ENCODE data around the gene DLGAP3.
A peak's percentile ranks its signal among the peaks of the same experiment; 100 is the strongest.

Gene DLGAP3

GRCh38 chr1:34900775-34901502 lies 28.5 kb downstream of the DLGAP3 start:
- no peaks in the 10 kb centered on the region for H3K36me3 Mint-ChIP-seq
- H3K4me3 Mint-ChIP-seq: no peak overlapping the region
- DNase-seq (ENCODE audit: low spot score in 2 of 2) (no peak), ATAC-seq (no peak)
- H3K9me3 Mint-ChIP-seq: no peaks in the 10 kb centered on the region
- H3K27ac Mint-ChIP-seq: no peak overlapping the region
- H3K4me1 Mint-ChIP-seq: no peaks in the 10 kb centered on the region

GRCh38 chr1:34899906-34900305 lies 29.5 kb downstream of the DLGAP3 start:
- ATAC-seq (no peak), DNase-seq (ENCODE audit: low spot score in 2 of 2) (no peak)
- no peak overlapping the region for H3K4me3 Mint-ChIP-seq
- no peaks in the 10 kb centered on the region for H3K9me3 Mint-ChIP-seq
- H3K27ac Mint-ChIP-seq: no peak overlapping the region
- H3K4me1 Mint-ChIP-seq: no peaks in the 10 kb centered on the region
- H3K36me3 Mint-ChIP-seq: no peaks in the 10 kb centered on the region

- ATAC-seq: no peak
- Mint-ChIP-seq H3K4me3 (no peak overlapping the region), H3K27ac (no peak overlapping the region), H3K9me3 (no peaks in the 10 kb centered on the region), H3K36me3 (no peaks in the 10 kb centered on the region), H3K4me1 (no peaks in the 10 kb centered on the region)
- no peak for DNase-seq (ENCODE audit: low spot score in 2 of 2)
These were observed 30.0 kb downstream of the DLGAP3 start for GRCh38 chr1:34899471-34899870.

GRCh38 chr1:34898330-34898761 lies 31.1 kb downstream of the DLGAP3 start:
- Mint-ChIP-seq H3K27ac (no peak overlapping the region), H3K9me3 (peaks cover 1% of the 10 kb centered on the region), H3K4me1 (no peaks in the 10 kb centered on the region), H3K36me3 (no peaks in the 10 kb centered on the region), H3K4me3 (no peak overlapping the region)
- no peak for DNase-seq (ENCODE audit: low spot score in 2 of 2)
- no peak for ATAC-seq

- no peak overlapping the region for H3K4me3 Mint-ChIP-seq
- ATAC-seq: no peak
These were observed 32.8 kb downstream of the DLGAP3 start for GRCh38 chr1:34896612-34897011.

GRCh38 chr1:34889705-34890104 lies 39.7 kb downstream of the DLGAP3 start:
- no peak overlapping the region for H3K27ac Mint-ChIP-seq
- peaks cover 6% of the 10 kb centered on the region for H3K4me1 Mint-ChIP-seq

More at GRCh38 chr1:34896612-34897011, 32.8 kb downstream of the DLGAP3 start:
- no peaks in the 10 kb centered on the region for H3K36me3 Mint-ChIP-seq
- no peak overlapping the region for H3K27ac Mint-ChIP-seq
- no peak for DNase-seq (ENCODE audit: low spot score in 2 of 2)
- peaks cover 11% of the 10 kb centered on the region for H3K9me3 Mint-ChIP-seq
- no peaks in the 10 kb centered on the region for H3K4me1 Mint-ChIP-seq

GRCh38 chr1:34887593-34887992 lies 41.9 kb downstream of the DLGAP3 start:
- DNase-seq (ENCODE audit: low spot score in 2 of 2): no peak
- Mint-ChIP-seq H3K4me1 (peaks cover 7% of the 10 kb centered on the region), H3K4me3 (no peak overlapping the region), H3K9me3 (peaks cover 9% of the 10 kb centered on the region), H3K27ac (no peak overlapping the region), H3K36me3 (no peaks in the 10 kb centered on the region)
- no peak for ATAC-seq

More at GRCh38 chr1:34889705-34890104, 39.7 kb downstream of the DLGAP3 start:
- Mint-ChIP-seq H3K36me3 (no peaks in the 10 kb centered on the region), H3K9me3 (peaks cover 12% of the 10 kb centered on the region), H3K4me3 (no peak overlapping the region)
- ATAC-seq (no peak), DNase-seq (ENCODE audit: low spot score in 2 of 2) (no peak)

GRCh38 chr1:34885405-34886247 lies 43.8 kb downstream of the DLGAP3 start:
- ATAC-seq (peak; percentile 91), DNase-seq (ENCODE audit: low spot score in 2 of 2) (peak; percentile 43 to 67)
- H3K27ac Mint-ChIP-seq: no peak overlapping the region
- peak overlapping the region; percentile 73 for H3K4me3 Mint-ChIP-seq
- peaks cover 7% of the 10 kb centered on the region for H3K4me1 Mint-ChIP-seq
- no peaks in the 10 kb centered on the region for H3K9me3 Mint-ChIP-seq
- no peaks in the 10 kb centered on the region for H3K36me3 Mint-ChIP-seq

GRCh38 chr1:34884961-34885360 lies 44.5 kb downstream of the DLGAP3 start:
- DNase-seq (ENCODE audit: low spot score in 2 of 2): no peak
- no peak overlapping the region for H3K27ac Mint-ChIP-seq
- no peaks in the 10 kb centered on the region for H3K36me3 Mint-ChIP-seq
- H3K9me3 Mint-ChIP-seq: no peaks in the 10 kb centered on the region
- no peak for ATAC-seq
- peaks cover 7% of the 10 kb centered on the region for H3K4me1 Mint-ChIP-seq
- H3K4me3 Mint-ChIP-seq: peak overlapping the region; percentile 73

GRCh38 chr1:34884536-34884935 lies 44.9 kb downstream of the DLGAP3 start:
- no peak overlapping the region for H3K27ac Mint-ChIP-seq
- no peaks in the 10 kb centered on the region for H3K9me3 Mint-ChIP-seq
- H3K4me1 Mint-ChIP-seq: peaks cover 7% of the 10 kb centered on the region
- DNase-seq (ENCODE audit: low spot score in 2 of 2) (no peak), ATAC-seq (no peak)
- peak overlapping the region; percentile 73 for H3K4me3 Mint-ChIP-seq
- H3K36me3 Mint-ChIP-seq: no peaks in the 10 kb centered on the region

GRCh38 chr1:34879230-34879629 lies 50.2 kb downstream of the DLGAP3 start:
- Mint-ChIP-seq H3K27ac (no peak overlapping the region), H3K4me3 (no peak overlapping the region), H3K4me1 (no peaks in the 10 kb centered on the region), H3K36me3 (no peaks in the 10 kb centered on the region), H3K9me3 (no peaks in the 10 kb centered on the region)
- no peak for ATAC-seq
- DNase-seq (ENCODE audit: low spot score in 2 of 2): no peak

- Mint-ChIP-seq H3K4me3 (no peak overlapping the region), H3K9me3 (no peaks in the 10 kb centered on the region), H3K27ac (no peak overlapping the region), H3K36me3 (no peaks in the 10 kb centered on the region), H3K4me1 (peaks cover 4% of the 10 kb centered on the region)
- DNase-seq (ENCODE audit: low spot score in 2 of 2): no peak
- no peak for ATAC-seq
These were observed 53.0 kb downstream of the DLGAP3 start for GRCh38 chr1:34876406-34876805.

- Mint-ChIP-seq H3K9me3 (no peaks in the 10 kb centered on the region), H3K27ac (no peak overlapping the region), H3K4me3 (no peak overlapping the region), H3K36me3 (no peaks in the 10 kb centered on the region), H3K4me1 (peaks cover 8% of the 10 kb centered on the region)
- DNase-seq (ENCODE audit: low spot score in 2 of 2): no peak
- ATAC-seq: no peak
These were observed 55.0 kb downstream of the DLGAP3 start for GRCh38 chr1:34874296-34874952.

- Mint-ChIP-seq H3K4me1 (peaks cover 16% of the 10 kb centered on the region), H3K36me3 (no peaks in the 10 kb centered on the region), H3K9me3 (no peaks in the 10 kb centered on the region), H3K27ac (no peak overlapping the region), H3K4me3 (no peak overlapping the region)
- ATAC-seq (no peak), DNase-seq (ENCODE audit: low spot score in 2 of 2) (no peak)
These were observed 57.3 kb downstream of the DLGAP3 start for GRCh38 chr1:34872133-34872503.

GRCh38 chr1:34871443-34872132 lies 57.9 kb downstream of the DLGAP3 start:
- H3K4me3 Mint-ChIP-seq: no peak overlapping the region
- no peak overlapping the region for H3K27ac Mint-ChIP-seq
- DNase-seq (ENCODE audit: low spot score in 2 of 2) (no peak), ATAC-seq (no peak)
- no peaks in the 10 kb centered on the region for H3K9me3 Mint-ChIP-seq
- no peaks in the 10 kb centered on the region for H3K36me3 Mint-ChIP-seq
- H3K4me1 Mint-ChIP-seq: peaks cover 17% of the 10 kb centered on the region

Data from stimulated activated effector memory CD8-positive, alpha-beta T cell treated with anti-CD3 and anti-CD28 coated beads, Interleukin-12 subunit alpha, Interleukin-12 subunit beta, amount 100 ng/mL, for 72 hours (primary cell).